Skeletal muscle tissue (tissue), 4 donors: Measurements from ENCODE around the gene CELF6. TPM values are rescaled to one million over a fixed set of nuclear protein-coding genes. Genes with fewer than 3 reads are reported as not detected.

Source experiments
- H3K27ac ChIP-seq: one replicate; pipeline ENCODE4 v1.7.0; 2013; ENCODE audit warnings: mild to moderate bottlenecking, low read depth, low read length, inconsistent platforms
- H3K27me3 ChIP-seq, 3 donors: one replicate each; pipeline ENCODE4 v1.7.0; 2013; ENCODE audit warnings: low read length in 3 of 3; ENCODE audit not compliant: control insufficient read depth in 3 of 3, insufficient read depth in 3 of 3
- H3K36me3 ChIP-seq, 3 donors: one replicate each; pipeline ENCODE4 v1.7.0; 2013; ENCODE audit warnings: low read length in 3 of 3; ENCODE audit not compliant: control insufficient read depth in 3 of 3, insufficient read depth in 3 of 3
- H3K4me1 ChIP-seq, 3 donors: one replicate each; pipeline ENCODE4 v1.7.0; 2013; ENCODE audit warnings: low read length in 3 of 3, mild to moderate bottlenecking in 3 of 3; ENCODE audit not compliant: control insufficient read depth in 3 of 3, insufficient read depth in 3 of 3
- H3K4me3 ChIP-seq, 3 donors: one replicate each; pipeline ENCODE4 v1.7.0; 2013; ENCODE audit warnings: low read length in 3 of 3
- H3K9ac ChIP-seq, 3 donors: one replicate each; pipeline ENCODE4 v1.7.0; 2013; ENCODE audit warnings: low read length in 3 of 3, mild to moderate bottlenecking in 3 of 3, moderate library complexity in 2 of 3, low read depth in 1 of 3
- H3K9me3 ChIP-seq, 3 donors: one replicate each; pipeline ENCODE4 v1.7.0; 2013; ENCODE audit warnings: low read length in 3 of 3; ENCODE audit not compliant: control insufficient read depth in 3 of 3
- total RNA-seq: library from RNA; depleted of rRNA; stranded (reverse); fragments of >200 nt; gene quantifications from one replicate; pipeline ENCODE4 v1.2.3, GENCODE V29; 2014
- donor health status: Osteomylitis.

The CELF6 gene
- total RNA-seq, 1 donor from 2014 or later, result 1.0 TPM

DNA sequence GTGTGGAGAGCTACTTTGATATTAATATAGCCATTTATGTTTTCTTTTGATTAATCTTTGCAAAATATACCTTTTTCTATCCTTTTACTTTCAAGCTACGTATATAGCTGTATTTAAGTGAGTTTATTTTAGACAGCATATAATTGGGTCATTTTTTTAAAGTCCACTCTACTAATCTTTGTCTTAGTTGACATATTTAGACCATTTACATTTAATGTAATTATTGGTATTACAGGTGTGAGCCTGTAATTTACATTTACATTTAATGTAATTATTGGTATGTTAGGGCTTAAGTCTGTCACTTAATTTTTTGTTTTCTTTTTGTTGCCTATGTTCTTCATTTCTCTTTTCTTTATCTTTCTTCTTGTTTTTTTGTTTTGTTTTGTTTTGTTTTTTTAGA lies 3.8 kb upstream of the CELF6 start:
- H3K4me1 ChIP-seq, result peaks cover 6 to 9% (median 7%) of the 10 kb centered on the region in 3 donors

GRCh38 chr15:72319360-72319984 lies 485 bp downstream of the CELF6 start:
- Histone ChIP-seq H3K9ac (no peak overlapping the region), H3K9me3 (peaks cover 0 to under 1% (median 0%) of the 10 kb centered on the region in 3 donors), H3K27me3 (no peaks in the 10 kb centered on the region), H3K4me1 (peaks cover 6 to 9% (median 7%) of the 10 kb centered on the region in 3 donors), H3K4me3 (no peak overlapping the region), H3K27ac (no peak overlapping the region), H3K36me3 (no peaks in the 10 kb centered on the region)

More for the DNA sequence above, 3.8 kb upstream of the CELF6 start:
- H3K9me3 ChIP-seq, result peaks cover 0 to 2% (median 0%) of the 10 kb centered on the region in 3 donors
- H3K27ac ChIP-seq, result no peak overlapping the region
- H3K4me3 ChIP-seq, result no peak overlapping the region
- no peak overlapping the region for H3K9ac ChIP-seq
- H3K36me3 ChIP-seq, result peaks cover 5 to 13% (median 6%) of the 10 kb centered on the region in 3 donors
- no peaks in the 10 kb centered on the region for H3K27me3 ChIP-seq

- H3K4me3 ChIP-seq, result no peak overlapping the region
- H3K9me3 ChIP-seq, result no peaks in the 10 kb centered on the region
- no peaks in the 10 kb centered on the region for H3K36me3 ChIP-seq
- no peaks in the 10 kb centered on the region for H3K27me3 ChIP-seq
- no peak overlapping the region for H3K9ac ChIP-seq
- H3K4me1 ChIP-seq, result peaks cover 6 to 9% (median 7%) of the 10 kb centered on the region in 3 donors
- H3K27ac ChIP-seq, result no peak overlapping the region
Observed at GRCh38 chr15:72318408-72318942, 1.5 kb downstream of the CELF6 start.

GRCh38 chr15:72315706-72316370 lies 4.1 kb downstream of the CELF6 start:
- H3K36me3 ChIP-seq, result no peaks in the 10 kb centered on the region
- peaks cover 6 to 8% (median 7%) of the 10 kb centered on the region in 3 donors for H3K4me1 ChIP-seq
- no peaks in the 10 kb centered on the region for H3K27me3 ChIP-seq
- H3K27ac ChIP-seq, result no peak overlapping the region
- H3K9ac ChIP-seq, result no peak overlapping the region
- H3K9me3 ChIP-seq, result no peaks in the 10 kb centered on the region
- H3K4me3 ChIP-seq, result no peak overlapping the region

- Histone ChIP-seq H3K36me3 (no peaks in the 10 kb centered on the region), H3K4me1 (no peaks in the 10 kb centered on the region), H3K9me3 (no peaks in the 10 kb centered on the region), H3K9ac (no peak overlapping the region), H3K27ac (no peak overlapping the region), H3K27me3 (no peaks in the 10 kb centered on the region), H3K4me3 (no peak overlapping the region)
Observed at GRCh38 chr15:72313881-72314280, 6.1 kb downstream of the CELF6 start.

DNA sequence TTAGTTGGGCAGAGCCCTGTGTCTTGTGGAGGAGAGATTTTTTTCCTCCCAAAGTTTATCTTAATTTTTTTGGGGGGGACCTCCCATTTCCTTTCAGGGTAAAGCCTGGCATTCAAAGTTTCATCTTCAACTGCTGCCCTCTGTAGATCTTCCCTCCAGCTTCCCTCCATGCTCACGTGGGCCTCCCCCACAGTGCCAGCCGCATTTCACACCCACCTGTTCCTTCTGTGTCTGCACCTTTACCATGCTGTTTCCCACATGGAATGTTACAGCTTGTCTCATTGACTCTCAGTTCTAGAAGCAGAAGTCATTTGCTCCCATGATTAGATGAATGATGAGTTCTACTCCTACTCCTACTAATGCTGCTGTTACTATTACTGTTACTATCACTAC lies 6.5 kb downstream of the CELF6 start:
- Histone ChIP-seq H3K27me3 (no peaks in the 10 kb centered on the region), H3K27ac (no peak overlapping the region), H3K4me1 (no peaks in the 10 kb centered on the region), H3K9me3 (no peaks in the 10 kb centered on the region), H3K9ac (no peak overlapping the region), H3K4me3 (no peak overlapping the region), H3K36me3 (no peaks in the 10 kb centered on the region)

GRCh38 chr15:72312605-72313447 lies 7.1 kb downstream of the CELF6 start:
- Histone ChIP-seq H3K36me3 (no peaks in the 10 kb centered on the region), H3K27me3 (no peaks in the 10 kb centered on the region), H3K4me1 (no peaks in the 10 kb centered on the region), H3K9ac (no peak overlapping the region), H3K4me3 (no peak overlapping the region), H3K27ac (no peak overlapping the region), H3K9me3 (no peaks in the 10 kb centered on the region)

GRCh38 chr15:72307026-72307425 lies 12.9 kb downstream of the CELF6 start:
- no peaks in the 10 kb centered on the region for H3K4me1 ChIP-seq
- H3K9ac ChIP-seq, result no peak overlapping the region
- no peaks in the 10 kb centered on the region for H3K27me3 ChIP-seq
- no peak overlapping the region for H3K27ac ChIP-seq
- no peaks in the 10 kb centered on the region for H3K36me3 ChIP-seq
- no peaks in the 10 kb centered on the region for H3K9me3 ChIP-seq
- no peak overlapping the region for H3K4me3 ChIP-seq

- Histone ChIP-seq H3K9ac (no peak overlapping the region), H3K9me3 (no peaks in the 10 kb centered on the region), H3K4me3 (no peak overlapping the region), H3K27ac (no peak overlapping the region), H3K4me1 (no peaks in the 10 kb centered on the region), H3K36me3 (no peaks in the 10 kb centered on the region), H3K27me3 (no peaks in the 10 kb centered on the region)
Observed at GRCh38 chr15:72306211-72306785, 13.7 kb downstream of the CELF6 start.
